Measurements from ENCODE around the gene ESAM.

Gene ESAM

GRCh38 chr11:124769806-124770774 is 8.0 kb upstream of the ESAM start:
- no peak overlapping the region for H3K27ac ChIP-seq
- no peak for TF ChIP-seq CTCF (conservative IDR thresholded peaks at IDR 0.05)

- no peak overlapping the region for H3K27ac ChIP-seq
Observed at GRCh38 chr11:124768914-124769313, 6.8 kb upstream of the ESAM start.

GRCh38 chr11:124766156-124766555 is 4.1 kb upstream of the ESAM start:
- no peak for TF ChIP-seq CTCF (conservative IDR thresholded peaks at IDR 0.05)
- no peak overlapping the region for H3K27ac ChIP-seq

More at GRCh38 chr11:124768914-124769313, 6.8 kb upstream of the ESAM start:
- no peak for TF ChIP-seq CTCF (conservative IDR thresholded peaks at IDR 0.05)

GRCh38 chr11:124763156-124763947 is 1.3 kb upstream of the ESAM start:
- H3K27ac ChIP-seq = peak overlapping the region; percentile 81
- TF ChIP-seq CTCF (conservative IDR thresholded peaks at IDR 0.05) = peak; percentile 94

GRCh38 chr11:124762624-124763155 is 600 bp upstream of the ESAM start:
- H3K27ac ChIP-seq = peak overlapping the region; percentile 81
- no peak for TF ChIP-seq CTCF (conservative IDR thresholded peaks at IDR 0.05)

- no peak for TF ChIP-seq CTCF (conservative IDR thresholded peaks at IDR 0.05)
- peak overlapping the region; percentile 81; the same call in 1 of the 2 replicates for H3K27ac ChIP-seq
Observed at GRCh38 chr11:124761301-124762104, 587 bp downstream of the ESAM start.

Data from VCaP (cell line).